ENCODE data around the gene TBC1D9B. TPM values are rescaled to one million over a fixed set of nuclear protein-coding genes. Genes with fewer than 3 reads are reported as not detected.
"Not testable (repeated sequence)": the region's sequence is repeated elsewhere in the genome, so short reads cannot be mapped to it uniquely, and the experiment has no call there.

TBC1D9B gene
- total RNA-seq, 1 donor from 2014 or later, result 71.0 TPM

GRCh38 chr5:179839328-179840256 is 68.1 kb downstream of the TBC1D9B start:
- no peak for DNase-seq (ENCODE audit: low spot score)

GRCh38 chr5:179837076-179838011 is 70.4 kb downstream of the TBC1D9B start:
- no peak for DNase-seq (ENCODE audit: low spot score)

- no peak for DNase-seq (ENCODE audit: low spot score)
Observed at GRCh38 chr5:179836225-179837019, 71.3 kb downstream of the TBC1D9B start.

- not testable (repeated sequence) for DNase-seq (ENCODE audit: low spot score)
Observed at GRCh38 chr5:179834871-179835270, 72.8 kb downstream of the TBC1D9B start.

GRCh38 chr5:179834120-179834519 is 73.6 kb downstream of the TBC1D9B start:
- DNase-seq (ENCODE audit: low spot score), result no peak

- DNase-seq (ENCODE audit: low spot score), result no peak
Observed at GRCh38 chr5:179833709-179834070, 74.0 kb downstream of the TBC1D9B start.

- DNase-seq (ENCODE audit: low spot score), result no peak
Observed at GRCh38 chr5:179833056-179833708, 74.5 kb downstream of the TBC1D9B start.

GRCh38 chr5:179832039-179832745 is 75.5 kb downstream of the TBC1D9B start:
- DNase-seq (ENCODE audit: low spot score), result no peak

- DNase-seq (ENCODE audit: low spot score), result no peak
Observed at GRCh38 chr5:179830818-179831468, 76.8 kb downstream of the TBC1D9B start.

GRCh38 chr5:179829732-179830435 is 77.8 kb downstream of the TBC1D9B start:
- DNase-seq (ENCODE audit: low spot score), result no peak

- DNase-seq (ENCODE audit: low spot score), result no peak
Observed at GRCh38 chr5:179828756-179829421, 78.8 kb downstream of the TBC1D9B start.

GRCh38 chr5:179827680-179828079 is 80.0 kb downstream of the TBC1D9B start:
- peak; percentile 88 for DNase-seq (ENCODE audit: low spot score)

- no peak for DNase-seq (ENCODE audit: low spot score)
Observed at GRCh38 chr5:179825655-179826182, 82.0 kb downstream of the TBC1D9B start.

GRCh38 chr5:179824745-179825112 is 83.0 kb downstream of the TBC1D9B start:
- no peak for DNase-seq (ENCODE audit: low spot score)

GRCh38 chr5:179823937-179824744 is 83.6 kb downstream of the TBC1D9B start:
- DNase-seq (ENCODE audit: low spot score), result no peak

- no peak for DNase-seq (ENCODE audit: low spot score)
Observed at GRCh38 chr5:179822444-179822990, 85.2 kb downstream of the TBC1D9B start.

GRCh38 chr5:179822059-179822432 is 85.7 kb downstream of the TBC1D9B start:
- DNase-seq (ENCODE audit: low spot score), result no peak

Measured in umbilical cord (tissue), 2 donors.